Gastroesophageal sphincter (tissue), 3 donors: ENCODE measurements around the gene PRKAR2A.

Experiments
- CTCF ChIP-seq, 4 experiments: fragments of 200-600 bp in 2 of 4; fragments of 450-650 bp in 2 of 4; sonication (generic) in 1 of 4; IDR thresholded peaks; one replicate each; pipeline ENCODE4 v1.5.1; 2017 to 2019; ENCODE audit warnings: antibody characterized with exemption in 4 of 4, mild to moderate bottlenecking in 2 of 4, moderate library complexity in 2 of 4
- EP300 ChIP-seq: sonication (generic); formaldehyde crosslinking; IDR thresholded peaks from one replicate; pipeline ENCODE4 v1.6.1; 2017; ENCODE audit warnings: antibody characterized with exemption, mild to moderate bottlenecking
- POLR2AphosphoS5 ChIP-seq: sonication (generic); formaldehyde crosslinking; IDR thresholded peaks from one replicate; pipeline ENCODE4 v1.6.1; 2017; ENCODE audit warnings: antibody characterized with exemption

- TF ChIP-seq CTCF (IDR thresholded peaks at IDR 0.05): no peak
- no peak for TF ChIP-seq EP300
- no peak for TF ChIP-seq POLR2AphosphoS5
Observed at GRCh38 chr3:48738926-48739616, 108.6 kb downstream of the PRKAR2A start.
